Fibroblast of the aortic adventitia (primary cell): ENCODE results near the gene EVA1C. TPM values are rescaled to one million over a fixed set of nuclear protein-coding genes. Genes with fewer than 3 reads are reported as not detected.
"Not testable (repeated sequence)": the region's sequence is repeated elsewhere in the genome, so short reads cannot be mapped to it uniquely, and the experiment has no call there.

ENCODE experiments used
- DNase-seq: peaks from one replicate; pipeline ENCODE4 v3.0.0-alpha.2; 2010; ENCODE audit warnings: low read depth
- H3K4me3 ChIP-seq: 2 replicates; pipeline ENCODE4 v1.5.1; 2011; ENCODE audit warnings: low read depth, mild to moderate bottlenecking, control low read depth, low read length, moderate library complexity
- CTCF ChIP-seq: IDR thresholded peaks from 2 replicates; pipeline ENCODE4 v1.5.1; 2011; ENCODE audit warnings: mild to moderate bottlenecking, low read length, control low read depth, inconsistent platforms; ENCODE audit not compliant: insufficient read depth
- total RNA-seq: library from RNA; depleted of rRNA; stranded (reverse); fragments of >200 nt; gene quantifications from 2 replicates; pipeline ENCODE4 v1.2.3, GENCODE V29; 2012; ENCODE audit warnings: low replicate concordance

Gene EVA1C
- total RNA-seq, 1 donor = 14.5 TPM

GRCh38 chr21:32520875-32521735 is 108.6 kb downstream of the EVA1C start:
- TF ChIP-seq CTCF = no peak
- peak; percentile 99 for DNase-seq
- no peak overlapping the region for H3K4me3 ChIP-seq

GRCh38 chr21:32521736-32522355 is 109.3 kb downstream of the EVA1C start:
- peak overlapping the region; percentile 17 for H3K4me3 ChIP-seq
- DNase-seq = no peak
- no peak for TF ChIP-seq CTCF

GRCh38 chr21:32523463-32523862 is 111.0 kb downstream of the EVA1C start:
- no peak for TF ChIP-seq CTCF
- H3K4me3 ChIP-seq = no peak overlapping the region
- DNase-seq = no peak

- no peak for TF ChIP-seq CTCF
- DNase-seq = peak; percentile 98
- no peak overlapping the region for H3K4me3 ChIP-seq
These were observed 111.6 kb downstream of the EVA1C start for GRCh38 chr21:32523988-32524719.

GRCh38 chr21:32525282-32525681 is 112.8 kb downstream of the EVA1C start:
- TF ChIP-seq CTCF = no peak
- no peak overlapping the region for H3K4me3 ChIP-seq
- no peak for DNase-seq

GRCh38 chr21:32529679-32530078 is 117.2 kb downstream of the EVA1C start:
- DNase-seq = no peak
- H3K4me3 ChIP-seq = no peak overlapping the region
- TF ChIP-seq CTCF = no peak

- H3K4me3 ChIP-seq, DNase-seq: not testable (repeated sequence)
These were observed 118.3 kb downstream of the EVA1C start for GRCh38 chr21:32530809-32531208.

- not testable (repeated sequence) for DNase-seq, H3K4me3 ChIP-seq
These were observed 119.1 kb downstream of the EVA1C start for GRCh38 chr21:32531561-32531960.
